KMS-11 (cell line): Measurements from ENCODE around the gene ERFE.

ENCODE experiments used
- H2AFZ ChIP-seq: fragments of 200-600 bp; sonication (generic); 2 replicates; pipeline ENCODE4 v1.6.1; 2016; ENCODE audit warnings: antibody characterized with exemption, mixed run types, low read depth
- H3K27ac ChIP-seq: fragments of 200-600 bp; sonication (generic); 2 replicates; pipeline ENCODE4 v1.6.1; 2016; ENCODE audit warnings: mild to moderate bottlenecking, mixed run types
- H3K27me3 ChIP-seq: fragments of 200-600 bp; sonication (generic); 2 replicates; pipeline ENCODE4 v1.6.1; 2017; ENCODE audit warnings: mild to moderate bottlenecking, low read depth, mixed run types, moderate library complexity; ENCODE audit not compliant: insufficient read depth
- H3K36me3 ChIP-seq: fragments of 200-600 bp; sonication (generic); 2 replicates; pipeline ENCODE4 v1.6.1; 2017; ENCODE audit warnings: mild to moderate bottlenecking, mixed run types; ENCODE audit not compliant: insufficient read depth
- H3K4me1 ChIP-seq: fragments of 200-600 bp; sonication (generic); 2 replicates; pipeline ENCODE4 v1.6.1; 2016; ENCODE audit warnings: mild to moderate bottlenecking, low read depth, mixed run types; ENCODE audit not compliant: poor library complexity, severe bottlenecking
- H3K4me2 ChIP-seq: fragments of 200-600 bp; sonication (generic); 2 replicates; pipeline ENCODE4 v1.7.0; 2016; ENCODE audit warnings: mild to moderate bottlenecking, mixed run types
- H3K4me3 ChIP-seq: fragments of 200-600 bp; sonication (generic); IDR thresholded peaks from 2 replicates; pipeline ENCODE4 v1.6.1; 2017; ENCODE audit warnings: low read depth, low read length, mixed read lengths; ENCODE audit not compliant: insufficient read depth
- H3K79me2 ChIP-seq: fragments of 200-600 bp; sonication (generic); 2 replicates; pipeline ENCODE4 v1.6.1; 2016; ENCODE audit warnings: low read depth, mixed run types; ENCODE audit not compliant: insufficient read depth
- H3K9ac ChIP-seq: fragments of 200-600 bp; sonication (generic); 2 replicates; pipeline ENCODE4 v1.6.1; 2016; ENCODE audit warnings: mild to moderate bottlenecking, mixed run types
- H4K20me1 ChIP-seq: fragments of 200-600 bp; sonication (generic); 2 replicates; pipeline ENCODE4 v1.6.1; 2016; ENCODE audit warnings: mild to moderate bottlenecking, mixed run types; ENCODE audit not compliant: insufficient read depth
- TF ChIP-seq, protein P1 (sequence below): fragments of 200-600 bp; sonication (generic); conservative IDR thresholded peaks from 2 replicates; pipeline ENCODE4 v1.6.1; 2017; ENCODE audit warnings: low read depth, mild to moderate bottlenecking, antibody characterized with exemption, low read length, moderate library complexity, mixed read lengths

ERFE gene

DNA sequence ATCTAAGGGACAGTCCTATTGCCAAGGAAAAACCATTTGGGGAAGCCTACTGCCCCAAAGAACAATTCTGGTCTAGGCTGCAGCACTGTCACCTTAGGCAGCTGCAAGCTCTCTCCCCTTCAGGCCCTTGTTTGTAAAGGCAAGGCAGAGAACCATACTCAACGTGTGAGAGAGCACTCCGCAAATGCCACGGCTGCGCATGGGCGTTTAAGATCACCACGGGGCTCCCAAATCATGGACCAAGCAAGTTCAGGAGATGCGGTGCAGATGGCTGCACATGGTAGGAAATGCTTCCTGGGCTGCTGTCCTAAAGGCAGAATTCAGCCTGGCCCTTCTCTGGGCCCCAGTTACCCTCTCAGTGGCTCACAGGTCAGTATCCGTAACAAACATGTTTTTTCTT, 15.5 kb downstream of the ERFE start:
- no peak overlapping the region for H2AFZ ChIP-seq
- H3K9ac ChIP-seq, result no peak overlapping the region
- no peaks in the 10 kb centered on the region for H3K27me3 ChIP-seq
- H3K36me3 ChIP-seq, result no peaks in the 10 kb centered on the region
- no peaks in the 10 kb centered on the region for H4K20me1 ChIP-seq
- H3K4me1 ChIP-seq, result peaks cover 5% of the 10 kb centered on the region
- no peak overlapping the region for H3K4me3 ChIP-seq
- H3K4me2 ChIP-seq, result no peak overlapping the region
- no peaks in the 10 kb centered on the region for H3K79me2 ChIP-seq
- TF ChIP-seq, protein P1, sequence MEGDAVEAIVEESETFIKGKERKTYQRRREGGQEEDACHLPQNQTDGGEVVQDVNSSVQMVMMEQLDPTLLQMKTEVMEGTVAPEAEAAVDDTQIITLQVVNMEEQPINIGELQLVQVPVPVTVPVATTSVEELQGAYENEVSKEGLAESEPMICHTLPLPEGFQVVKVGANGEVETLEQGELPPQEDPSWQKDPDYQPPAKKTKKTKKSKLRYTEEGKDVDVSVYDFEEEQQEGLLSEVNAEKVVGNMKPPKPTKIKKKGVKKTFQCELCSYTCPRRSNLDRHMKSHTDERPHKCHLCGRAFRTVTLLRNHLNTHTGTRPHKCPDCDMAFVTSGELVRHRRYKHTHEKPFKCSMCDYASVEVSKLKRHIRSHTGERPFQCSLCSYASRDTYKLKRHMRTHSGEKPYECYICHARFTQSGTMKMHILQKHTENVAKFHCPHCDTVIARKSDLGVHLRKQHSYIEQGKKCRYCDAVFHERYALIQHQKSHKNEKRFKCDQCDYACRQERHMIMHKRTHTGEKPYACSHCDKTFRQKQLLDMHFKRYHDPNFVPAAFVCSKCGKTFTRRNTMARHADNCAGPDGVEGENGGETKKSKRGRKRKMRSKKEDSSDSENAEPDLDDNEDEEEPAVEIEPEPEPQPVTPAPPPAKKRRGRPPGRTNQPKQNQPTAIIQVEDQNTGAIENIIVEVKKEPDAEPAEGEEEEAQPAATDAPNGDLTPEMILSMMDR, result no peak
- no peak overlapping the region for H3K27ac ChIP-seq

DNA sequence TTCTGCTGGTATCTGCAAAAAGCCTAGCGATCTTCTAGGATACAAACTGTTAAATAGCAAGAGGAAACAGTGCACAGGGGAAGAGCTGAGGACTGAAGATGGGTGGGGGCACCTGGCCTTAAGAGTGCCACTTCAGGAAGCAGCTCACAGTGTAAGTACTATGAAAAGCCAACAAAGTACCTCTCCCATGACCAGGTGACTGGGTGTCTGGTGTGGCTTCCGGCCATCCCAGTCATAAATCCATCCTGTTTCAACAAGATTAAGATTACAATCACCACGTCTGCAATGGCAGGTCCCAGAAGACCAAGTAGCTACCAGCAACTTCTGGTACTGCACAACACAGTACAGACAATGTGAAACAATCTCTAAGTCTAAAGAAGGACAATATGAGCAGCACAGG, 15.9 kb downstream of the ERFE start:
- H3K4me1 ChIP-seq, result peaks cover 5% of the 10 kb centered on the region
- no peak overlapping the region for H3K9ac ChIP-seq
- TF ChIP-seq, protein P1, result no peak
- H3K79me2 ChIP-seq, result no peaks in the 10 kb centered on the region
- H3K27me3 ChIP-seq, result no peaks in the 10 kb centered on the region
- no peaks in the 10 kb centered on the region for H4K20me1 ChIP-seq
- H3K36me3 ChIP-seq, result no peaks in the 10 kb centered on the region
- no peak overlapping the region for H2AFZ ChIP-seq
- H3K4me2 ChIP-seq, result no peak overlapping the region
- H3K27ac ChIP-seq, result no peak overlapping the region
- H3K4me3 ChIP-seq, result no peak overlapping the region

DNA sequence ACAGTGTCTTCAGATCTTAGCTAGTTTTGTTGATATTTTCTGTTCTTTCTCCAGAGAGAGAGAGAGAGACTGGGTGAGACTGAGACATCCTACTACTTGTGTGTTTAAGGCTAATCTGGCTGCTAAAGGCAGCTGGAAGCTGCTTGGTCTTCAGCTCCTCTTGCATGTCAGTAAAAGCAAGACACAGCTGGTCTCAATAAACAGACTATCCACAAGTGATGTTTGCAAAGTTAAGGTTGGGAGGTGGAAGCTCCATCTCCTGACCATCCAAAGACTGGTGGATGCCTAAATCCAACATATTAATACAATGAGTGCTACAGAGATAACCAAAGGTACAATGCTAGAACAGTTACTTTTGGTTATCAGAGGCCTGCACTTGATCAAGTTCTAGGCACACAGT, 17.8 kb downstream of the ERFE start:
- H2AFZ ChIP-seq, result no peak overlapping the region
- H3K27ac ChIP-seq, result no peak overlapping the region
- H3K4me2 ChIP-seq, result no peak overlapping the region
- H3K79me2 ChIP-seq, result no peaks in the 10 kb centered on the region
- no peak overlapping the region for H3K9ac ChIP-seq
- H3K4me1 ChIP-seq, result no peaks in the 10 kb centered on the region
- H3K36me3 ChIP-seq, result no peaks in the 10 kb centered on the region
- H3K27me3 ChIP-seq, result no peaks in the 10 kb centered on the region
- no peaks in the 10 kb centered on the region for H4K20me1 ChIP-seq
- TF ChIP-seq, protein P1, result no peak
- H3K4me3 ChIP-seq, result no peak overlapping the region

DNA sequence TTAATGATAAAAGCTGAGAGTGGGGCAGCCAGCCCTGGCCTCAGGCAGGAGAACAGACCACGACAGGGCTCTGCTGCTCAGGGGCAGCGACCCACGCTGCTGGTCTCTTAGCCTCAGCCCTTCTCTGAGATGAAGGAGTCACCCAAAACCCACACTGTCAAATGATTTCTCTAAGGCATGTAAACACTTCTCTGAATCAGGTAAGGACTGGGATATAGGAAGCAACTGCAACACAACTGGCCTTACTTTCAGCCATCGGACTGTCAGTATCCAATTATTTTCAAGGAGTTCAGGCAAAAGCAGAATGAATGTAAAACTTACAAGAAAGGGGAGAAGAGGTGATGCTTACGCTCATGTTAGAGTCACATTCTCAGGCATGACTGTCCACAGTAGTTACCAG, 21.8 kb downstream of the ERFE start:
- H3K4me2 ChIP-seq, result no peak overlapping the region
- no peak overlapping the region for H3K27ac ChIP-seq
- H3K4me3 ChIP-seq, result no peak overlapping the region
- H3K27me3 ChIP-seq, result no peaks in the 10 kb centered on the region
- H3K79me2 ChIP-seq, result no peaks in the 10 kb centered on the region
- no peaks in the 10 kb centered on the region; the same call in 1 of the 2 replicates for H3K36me3 ChIP-seq
- TF ChIP-seq, protein P1, result no peak
- no peaks in the 10 kb centered on the region for H4K20me1 ChIP-seq
- H3K9ac ChIP-seq, result no peak overlapping the region
- no peak overlapping the region for H2AFZ ChIP-seq
- H3K4me1 ChIP-seq, result no peaks in the 10 kb centered on the region
